Loucy (cell line): ENCODE results near the gene GTF2IRD1.

Experiments used
- CTCF ChIP-seq: fragments of 200-600 bp; sonication (generic); conservative IDR thresholded peaks from 2 replicates; pipeline ENCODE4 v1.5.1; 2014; ENCODE audit warnings: mild to moderate bottlenecking, antibody characterized with exemption, low read length
- EZH2phosphoT487 ChIP-seq: fragments of 200-600 bp; IDR thresholded peaks from 2 replicates; pipeline ENCODE4 v1.6.1; 2018; ENCODE audit warnings: antibody characterized with exemption, mild to moderate bottlenecking, moderate library complexity, borderline replicate concordance

DNA sequence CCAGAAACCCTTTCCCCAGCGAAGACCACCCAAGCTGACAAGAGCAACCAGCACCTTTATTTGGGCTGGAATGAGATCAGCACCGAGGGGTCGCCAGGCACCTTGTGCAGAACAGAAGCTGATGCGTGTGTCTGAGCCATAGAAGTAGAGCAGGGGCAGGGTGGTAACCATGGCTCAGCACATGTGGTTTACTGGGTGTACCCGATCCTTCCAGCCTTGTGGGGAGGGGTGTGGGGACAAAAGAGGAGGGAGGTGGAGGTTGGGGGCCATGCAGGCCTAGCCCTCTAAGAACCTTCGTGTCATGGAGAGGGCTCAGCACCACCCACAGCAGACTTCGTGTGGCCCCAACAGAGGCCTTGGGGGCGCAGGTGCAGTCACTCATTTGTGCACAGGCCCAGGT, 119.8 kb downstream of the GTF2IRD1 start:
- TF ChIP-seq CTCF, result no peak
- TF ChIP-seq EZH2phosphoT487, result no peak
